ENCODE results near the gene ASTN2. TPM values are rescaled to one million over a fixed set of nuclear protein-coding genes. Genes with fewer than 3 reads are reported as not detected.

Gene ASTN2
- total and polyA plus RNA-seq, 2 experiments from 2014 or later: 5.8 to 7.5 TPM

- in situ Hi-C loops (cut with MboI): no loop called here
- no peak overlapping the region for H3K27ac ChIP-seq
Observed at GRCh38 chr9:117412841-117413240, 2.0 kb downstream of the ASTN2 start.

GRCh38 chr9:117412006-117412715 is 2.7 kb downstream of the ASTN2 start:
- no peak for DNase-seq
- 36 to 37% methylated on average over 17 of the region's 17 CpGs for WGBS, 2 experiments (ENCODE audit: low coverage in 1 of 2, low lambda C conversion rate in 2 of 2, missing lambda C conversion rate in 2 of 2)
- H3K4me3 ChIP-seq: no peak overlapping the region
- no peak overlapping the region for H2AFZ ChIP-seq
- H3K9me2 ChIP-seq (ENCODE audit: insufficient read depth): no peaks in the 10 kb centered on the region
- H3K9me3 ChIP-seq (ENCODE audit: low read depth): no peaks in the 10 kb centered on the region
- no peak overlapping the region for H3K4me2 ChIP-seq (ENCODE audit: unreplicated experiment)
- H4K20me1 ChIP-seq (ENCODE audit: insufficient read depth): no peaks in the 10 kb centered on the region
- peaks cover 42% of the 10 kb centered on the region for H3K27me3 ChIP-seq (replicated peaks; ENCODE audit: insufficient read depth)
- no peaks in the 10 kb centered on the region for H3K4me1 ChIP-seq (ENCODE audit: insufficient read depth)
- no peaks in the 10 kb centered on the region for H3K79me2 ChIP-seq (ENCODE audit: insufficient read depth)
- TF ChIP-seq EZH2phosphoT487 (IDR thresholded peaks at IDR 0.05; ENCODE audit: insufficient read depth, low read depth) (no peak), EZH2 (IDR thresholded peaks at IDR 0.05; ENCODE audit: insufficient read depth, poor library complexity, severe bottlenecking) (no peak)
- no peak overlapping the region for H3K9ac ChIP-seq
- H3K36me3 ChIP-seq (ENCODE audit: low read depth): no peaks in the 10 kb centered on the region
- in situ Hi-C loops (cut with MboI): no loop called here
- H3F3A ChIP-seq (ENCODE audit: insufficient read depth): no peaks in the 10 kb centered on the region
- no peak overlapping the region for H3K27ac ChIP-seq

More at GRCh38 chr9:117412841-117413240, 2.0 kb downstream of the ASTN2 start:
- TF ChIP-seq EZH2phosphoT487 (IDR thresholded peaks at IDR 0.05; ENCODE audit: insufficient read depth, low read depth) (no peak), EZH2 (IDR thresholded peaks at IDR 0.05; ENCODE audit: insufficient read depth, poor library complexity, severe bottlenecking) (no peak)
- no peaks in the 10 kb centered on the region for H3K9me2 ChIP-seq (ENCODE audit: insufficient read depth)
- no peak for DNase-seq
- no peaks in the 10 kb centered on the region for H3F3A ChIP-seq (ENCODE audit: insufficient read depth)
- no peaks in the 10 kb centered on the region for H3K4me1 ChIP-seq (ENCODE audit: insufficient read depth)
- H3K36me3 ChIP-seq (ENCODE audit: low read depth): no peaks in the 10 kb centered on the region
- H3K9me3 ChIP-seq (ENCODE audit: low read depth): no peaks in the 10 kb centered on the region
- peaks cover 48% of the 10 kb centered on the region for H3K27me3 ChIP-seq (replicated peaks; ENCODE audit: insufficient read depth)
- H2AFZ ChIP-seq: no peak overlapping the region
- H3K4me3 ChIP-seq: no peak overlapping the region
- no peak overlapping the region for H3K9ac ChIP-seq
- H3K79me2 ChIP-seq (ENCODE audit: insufficient read depth): no peaks in the 10 kb centered on the region
- H3K4me2 ChIP-seq (ENCODE audit: unreplicated experiment): no peak overlapping the region
- WGBS, 2 experiments (ENCODE audit: low coverage in 1 of 2, low lambda C conversion rate in 2 of 2, missing lambda C conversion rate in 2 of 2): 39 to 48% methylated on average over 24 of the region's 24 CpGs
- no peaks in the 10 kb centered on the region for H4K20me1 ChIP-seq (ENCODE audit: insufficient read depth)

GRCh38 chr9:117411547-117411946 is 3.3 kb downstream of the ASTN2 start:
- no peaks in the 10 kb centered on the region for H3K4me1 ChIP-seq (ENCODE audit: insufficient read depth)
- DNase-seq: peak; percentile 51
- TF ChIP-seq EZH2 (IDR thresholded peaks at IDR 0.05; ENCODE audit: insufficient read depth, poor library complexity, severe bottlenecking) (no peak), EZH2phosphoT487 (IDR thresholded peaks at IDR 0.05; ENCODE audit: insufficient read depth, low read depth) (no peak)
- H2AFZ ChIP-seq: no peak overlapping the region
- H3K79me2 ChIP-seq (ENCODE audit: insufficient read depth): no peaks in the 10 kb centered on the region
- H3K36me3 ChIP-seq (ENCODE audit: low read depth): no peaks in the 10 kb centered on the region
- no peaks in the 10 kb centered on the region for H4K20me1 ChIP-seq (ENCODE audit: insufficient read depth)
- H3K4me3 ChIP-seq: no peak overlapping the region
- H3K9me3 ChIP-seq (ENCODE audit: low read depth): no peaks in the 10 kb centered on the region
- H3F3A ChIP-seq (ENCODE audit: insufficient read depth): no peaks in the 10 kb centered on the region
- H3K9me2 ChIP-seq (ENCODE audit: insufficient read depth): no peaks in the 10 kb centered on the region
- whole genome bisulfite sequencing, 2 experiments (ENCODE audit: low coverage in 1 of 2, low lambda C conversion rate in 2 of 2, missing lambda C conversion rate in 2 of 2): 57 to 63% methylated on average over 4 of the region's 4 CpGs
- in situ Hi-C loops (cut with MboI): no loop called here
- H3K27me3 ChIP-seq (replicated peaks; ENCODE audit: insufficient read depth): peaks cover 35% of the 10 kb centered on the region
- no peak overlapping the region for H3K9ac ChIP-seq
- no peak overlapping the region for H3K27ac ChIP-seq
- no peak overlapping the region for H3K4me2 ChIP-seq (ENCODE audit: unreplicated experiment)

- DNase-seq: no peak
- H3K27ac ChIP-seq: no peak overlapping the region
- 40 to 44% methylated on average over 5 of the region's 5 CpGs for WGBS, 2 experiments (ENCODE audit: low coverage in 1 of 2, low lambda C conversion rate in 2 of 2, missing lambda C conversion rate in 2 of 2)
- H3F3A ChIP-seq (ENCODE audit: insufficient read depth): no peaks in the 10 kb centered on the region
- in situ Hi-C loops (cut with MboI): no loop called here
- H3K36me3 ChIP-seq (ENCODE audit: low read depth): no peaks in the 10 kb centered on the region
- no peaks in the 10 kb centered on the region for H3K9me2 ChIP-seq (ENCODE audit: insufficient read depth)
- H3K27me3 ChIP-seq (replicated peaks; ENCODE audit: insufficient read depth): peaks cover 19% of the 10 kb centered on the region
- no peaks in the 10 kb centered on the region for H3K4me1 ChIP-seq (ENCODE audit: insufficient read depth)
- H3K9ac ChIP-seq: no peak overlapping the region
- no peak overlapping the region for H3K4me3 ChIP-seq
- no peaks in the 10 kb centered on the region for H3K79me2 ChIP-seq (ENCODE audit: insufficient read depth)
- TF ChIP-seq EZH2 (IDR thresholded peaks at IDR 0.05; ENCODE audit: insufficient read depth, poor library complexity, severe bottlenecking): no peak
- TF ChIP-seq EZH2phosphoT487 (IDR thresholded peaks at IDR 0.05; ENCODE audit: insufficient read depth, low read depth): no peak
- H4K20me1 ChIP-seq (ENCODE audit: insufficient read depth): no peaks in the 10 kb centered on the region
- no peaks in the 10 kb centered on the region for H3K9me3 ChIP-seq (ENCODE audit: low read depth)
- no peak overlapping the region for H3K4me2 ChIP-seq (ENCODE audit: unreplicated experiment)
- no peak overlapping the region for H2AFZ ChIP-seq
Observed at GRCh38 chr9:117409321-117409720, 5.5 kb downstream of the ASTN2 start.

All from GM23248 (cell line).